Activated CD4-positive, alpha-beta T cell treated with anti-CD3 and anti-CD28 coated beads, Interleukin-2, amount 50 U/mL, for 1 hour (primary cell): ENCODE measurements around the gene ZNF318.

Experiments used
- DNase-seq: peaks from one replicate; pipeline ENCODE4 v3.0.0-alpha.2; 2020

The ZNF318 gene

DNA sequence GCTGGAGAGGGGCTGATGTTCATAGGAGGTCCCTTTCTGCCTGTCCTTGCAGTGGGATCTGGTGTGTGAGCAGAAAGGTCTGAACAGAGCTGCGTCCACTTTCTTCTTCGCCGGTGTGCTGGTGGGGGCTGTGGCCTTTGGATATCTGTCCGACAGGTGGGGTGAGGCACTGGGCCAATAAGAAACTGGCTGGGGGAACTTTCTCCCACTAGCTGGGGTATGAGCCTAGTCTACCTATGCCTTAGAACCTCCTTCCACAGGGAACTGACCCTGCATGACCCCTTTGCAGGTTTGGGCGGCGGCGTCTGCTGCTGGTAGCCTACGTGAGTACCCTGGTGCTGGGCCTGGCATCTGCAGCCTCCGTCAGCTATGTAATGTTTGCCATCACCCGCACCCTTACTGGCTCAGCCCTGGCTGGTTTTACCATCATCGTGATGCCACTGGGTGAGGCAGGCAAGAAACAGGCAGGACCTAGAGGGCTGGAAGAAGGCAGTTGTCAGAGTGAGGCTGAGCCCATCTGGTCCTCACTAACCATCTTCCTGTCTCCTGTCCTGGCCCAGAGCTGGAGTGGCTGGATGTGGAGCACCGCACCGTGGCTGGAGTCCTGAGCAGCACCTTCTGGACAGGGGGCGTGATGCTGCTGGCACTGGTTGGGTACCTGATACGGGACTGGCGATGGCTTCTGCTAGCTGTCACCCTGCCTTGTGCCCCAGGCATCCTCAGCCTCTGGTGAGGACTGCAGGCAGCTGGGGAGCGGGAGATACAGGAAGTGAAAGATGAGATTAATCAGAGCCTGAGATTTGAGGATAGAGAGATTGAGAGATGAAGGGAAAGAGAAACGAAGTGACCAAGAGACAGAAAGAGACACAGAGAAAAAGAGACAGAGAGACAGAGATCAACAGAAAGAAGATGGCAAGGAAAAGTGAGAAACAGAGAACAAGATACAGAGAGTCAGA lies 69.8 kb downstream of the ZNF318 start:
- no peak for DNase-seq

DNA sequence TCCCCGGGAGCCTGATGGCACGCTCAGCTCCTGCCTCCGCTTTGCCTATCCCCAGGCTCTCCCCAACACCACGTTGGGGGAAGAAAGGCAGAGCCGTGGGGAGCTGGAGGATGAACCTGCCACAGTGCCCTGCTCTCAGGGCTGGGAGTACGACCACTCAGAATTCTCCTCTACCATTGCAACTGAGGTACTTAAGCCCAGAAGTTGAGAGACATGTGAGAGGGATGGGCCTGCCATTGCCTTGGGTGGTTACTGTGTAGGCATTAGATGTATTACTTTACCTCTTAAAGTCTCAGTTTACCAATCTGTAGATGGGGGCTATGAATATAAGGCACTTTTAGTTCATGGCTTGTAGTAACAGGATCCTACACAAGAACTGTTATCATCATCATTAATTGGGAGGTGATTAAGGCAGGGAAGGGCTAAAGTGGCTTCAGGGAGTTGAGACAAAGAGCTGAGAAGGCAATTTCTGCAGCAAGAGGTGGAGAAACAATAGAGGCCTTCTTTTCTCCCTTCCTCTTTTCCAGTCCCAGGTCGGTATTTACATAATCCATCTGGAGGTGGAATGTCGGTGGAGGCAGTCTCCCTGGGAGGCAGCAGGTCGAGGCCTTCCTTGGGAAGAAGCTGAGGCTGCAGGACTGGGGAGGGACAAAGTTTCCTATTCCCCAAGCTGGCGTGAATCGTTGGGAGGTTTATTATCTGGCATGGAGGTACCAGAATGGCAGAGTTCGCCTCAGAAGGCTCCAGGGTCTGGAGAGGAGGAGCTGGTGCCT lies 70.7 kb downstream of the ZNF318 start:
- no peak for DNase-seq

DNA sequence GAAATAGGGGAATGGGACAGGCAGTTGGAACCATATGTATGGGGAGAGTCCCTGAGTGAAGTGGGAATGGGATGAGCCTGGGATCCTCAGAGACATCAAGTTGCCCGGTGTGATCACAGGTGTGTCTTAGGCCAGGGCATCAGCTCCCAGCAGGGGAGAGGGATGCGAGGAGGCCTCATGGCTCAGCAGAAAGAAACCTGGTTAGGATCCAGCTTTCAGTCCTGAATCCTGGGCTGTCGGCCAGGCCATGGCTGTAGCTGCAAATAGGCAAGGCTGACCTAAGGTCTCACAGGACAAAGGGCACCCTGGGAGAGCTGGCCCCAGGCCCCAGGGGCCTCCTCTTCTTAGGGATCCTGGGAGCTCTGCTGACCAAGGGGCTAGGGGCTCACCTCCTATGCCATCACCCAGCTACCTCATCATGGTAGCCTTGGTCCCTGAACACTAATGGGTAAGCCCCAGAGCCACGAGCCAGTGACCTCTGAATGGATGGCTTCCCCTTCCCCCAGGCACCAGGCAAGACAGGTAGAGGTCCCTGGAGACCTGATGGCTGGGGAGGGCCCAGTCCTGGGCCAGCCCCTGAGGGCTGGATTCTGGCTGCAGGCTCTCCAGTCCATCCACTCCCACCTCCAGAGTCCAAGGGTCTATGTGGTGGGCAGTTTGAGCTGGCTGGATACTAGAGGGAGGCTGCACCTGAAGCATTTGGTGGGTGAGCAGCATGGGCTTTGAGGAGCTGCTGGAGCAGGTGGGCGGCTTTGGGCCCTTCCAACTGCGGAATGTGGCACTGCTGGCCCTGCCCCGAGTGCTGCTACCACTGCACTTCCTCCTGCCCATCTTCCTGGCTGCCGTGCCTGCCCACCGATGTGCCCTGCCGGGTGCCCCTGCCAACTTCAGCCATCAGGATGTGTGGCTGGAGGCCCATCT lies 71.5 kb downstream of the ZNF318 start, which contains the start of gene SLC22A7:
TSS of gene SLC22A7 (plus strand) at position 617 of the 921 bp plus-strand sequence. CDS start at position 716, 99 bp downstream.
- DNase-seq, result no peak

DNA sequence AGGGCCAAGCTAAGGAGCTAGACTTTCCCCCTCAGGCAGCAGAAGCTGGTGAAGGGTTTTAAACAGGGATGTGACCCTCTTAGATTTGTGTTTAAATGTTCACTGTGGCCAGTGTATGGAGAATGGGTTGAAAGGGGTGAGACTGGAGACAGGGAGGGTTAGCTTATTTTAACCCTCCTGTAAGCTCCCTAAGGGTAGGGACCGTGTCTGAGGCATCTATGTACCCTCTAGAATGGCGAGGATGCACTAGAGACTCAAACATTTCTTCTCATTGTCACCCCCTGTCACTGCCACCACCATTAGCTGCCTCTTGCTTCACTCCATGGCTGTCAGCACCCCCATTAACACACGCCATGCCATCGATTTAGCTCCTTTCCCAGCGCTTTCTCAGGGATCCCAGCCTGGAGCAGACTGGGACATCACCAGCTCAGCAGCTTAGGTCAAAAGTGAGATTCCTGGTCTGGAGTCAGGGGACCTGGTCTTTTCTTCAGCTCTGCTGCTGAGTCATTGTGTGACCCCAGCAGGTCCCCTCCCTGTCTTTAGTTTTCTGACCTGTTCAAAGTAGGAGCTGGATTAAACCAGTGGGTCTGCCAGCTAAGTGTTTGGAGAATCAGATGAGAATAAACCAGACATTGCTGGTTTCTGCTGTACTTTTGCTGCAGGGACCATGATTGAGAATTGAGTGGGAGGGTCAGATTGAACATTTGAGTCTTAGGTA lies 72.5 kb downstream of the ZNF318 start:
- no peak for DNase-seq

DNA sequence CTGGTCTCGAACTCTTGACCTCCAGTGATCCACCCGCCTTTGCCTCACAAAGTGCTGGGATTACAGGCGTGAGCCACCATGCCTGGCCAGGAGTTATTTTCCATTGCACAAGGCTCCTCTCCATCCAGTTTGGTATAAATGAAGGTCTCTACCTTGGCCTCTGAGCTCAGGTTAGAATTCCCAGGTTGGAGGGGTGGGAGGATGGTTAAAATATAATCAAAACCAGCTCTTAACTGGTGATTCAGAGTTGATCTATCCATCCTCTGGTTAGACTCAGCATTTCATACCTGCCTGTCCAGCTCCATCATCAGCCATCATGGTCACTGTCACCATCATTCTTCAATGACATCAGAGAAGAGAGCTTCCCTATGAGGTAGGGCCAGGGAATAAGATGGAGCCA lies 74.0 kb downstream of the ZNF318 start:
- no peak for DNase-seq

DNA sequence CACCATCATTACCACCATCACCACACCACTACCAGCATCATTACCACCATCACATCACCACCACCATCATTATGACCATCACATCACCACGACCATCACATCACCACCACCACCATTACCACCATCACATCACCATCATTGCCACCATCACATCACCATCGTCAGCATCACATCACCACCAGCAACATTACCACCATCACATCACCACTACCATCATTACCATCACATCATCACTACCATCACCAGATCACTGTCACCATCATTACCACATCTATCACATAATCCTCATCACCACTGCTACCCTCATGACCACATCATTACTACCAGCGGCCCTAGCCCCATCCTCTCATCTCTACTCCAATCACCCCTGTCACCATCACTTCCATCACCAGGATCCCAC lies 74.9 kb downstream of the ZNF318 start:
- DNase-seq, result no peak

DNA sequence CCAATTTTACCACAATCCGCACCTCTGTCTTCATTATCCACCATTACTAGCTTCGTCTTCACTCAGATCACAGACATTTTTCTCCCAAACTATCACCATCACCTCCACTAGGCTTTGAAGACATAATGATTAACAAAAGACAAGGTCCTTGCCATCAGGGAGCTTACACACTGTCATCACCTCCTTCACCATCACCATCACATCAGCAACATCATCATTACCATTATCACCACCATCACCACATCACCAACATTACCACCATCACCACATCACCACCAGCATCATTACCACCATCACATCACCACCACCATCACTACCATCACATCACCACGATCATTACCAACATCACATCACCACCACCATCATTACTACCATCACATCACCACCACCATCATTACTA lies 75.7 kb downstream of the ZNF318 start:
- DNase-seq, result no peak

DNA sequence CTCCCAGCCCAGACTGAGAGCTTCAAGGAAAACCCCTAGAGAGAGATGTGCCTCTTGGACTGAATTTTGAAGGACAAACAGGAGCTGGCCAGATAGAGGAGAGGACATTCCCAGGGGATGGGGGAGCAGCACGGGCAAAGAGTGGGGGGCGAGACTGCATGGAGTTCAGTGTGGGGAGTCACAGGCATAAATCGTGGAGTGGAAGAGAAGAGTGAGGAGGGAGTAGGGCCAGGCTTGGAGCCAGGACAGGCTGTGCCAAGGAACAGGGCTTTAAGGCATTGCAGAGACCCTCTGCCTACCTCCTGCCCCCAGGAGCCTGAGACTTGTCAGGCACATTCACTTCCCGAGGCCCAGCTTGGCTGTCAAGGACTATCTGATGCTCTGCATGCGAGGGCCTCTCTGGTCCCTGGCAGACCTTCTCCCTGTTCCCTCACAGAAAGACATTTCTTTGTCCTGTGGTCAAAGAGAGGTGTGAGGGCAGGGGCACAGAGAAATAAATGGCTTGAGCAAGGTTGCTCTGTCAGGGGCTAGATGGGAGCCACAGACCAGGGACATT lies 76.6 kb downstream of the ZNF318 start:
- no peak for DNase-seq

DNA sequence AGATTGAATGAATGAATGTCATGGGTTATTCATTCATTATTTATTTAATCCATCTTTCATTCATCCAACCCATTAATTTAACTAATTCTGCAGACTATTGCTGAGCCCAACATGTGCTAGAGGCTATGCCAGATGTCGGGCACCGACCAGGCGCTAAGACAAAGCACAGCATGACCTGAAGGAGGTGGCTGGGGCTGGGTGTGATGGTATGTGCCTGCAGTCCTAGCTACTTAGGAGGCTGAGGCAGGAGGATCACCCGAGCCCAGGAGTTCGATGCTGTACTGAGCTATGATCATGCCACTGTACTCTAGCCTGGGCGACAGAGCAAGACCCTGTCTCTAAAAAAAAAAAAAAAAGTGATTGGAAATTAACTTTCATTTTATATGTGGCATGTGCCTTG lies 77.1 kb downstream of the ZNF318 start:
- DNase-seq, result no peak

DNA sequence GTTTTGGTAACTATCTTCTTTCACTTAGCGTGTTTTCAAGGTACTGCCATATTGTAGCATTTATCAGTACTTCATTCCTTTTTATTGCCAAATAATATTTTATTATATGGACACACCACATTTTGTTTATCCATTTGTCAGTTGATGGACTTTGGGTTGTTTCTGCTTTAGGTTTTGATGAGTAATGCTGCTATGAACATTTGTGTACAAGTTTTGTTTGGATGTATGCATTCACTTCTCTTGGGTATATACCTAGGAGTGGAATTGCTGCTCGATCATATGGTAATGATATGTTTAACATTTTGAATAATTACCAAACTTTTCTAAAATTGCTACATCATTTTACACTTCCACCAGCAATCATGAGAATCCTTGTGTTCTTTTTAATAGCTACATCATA lies 77.7 kb downstream of the ZNF318 start:
- DNase-seq, result no peak

DNA sequence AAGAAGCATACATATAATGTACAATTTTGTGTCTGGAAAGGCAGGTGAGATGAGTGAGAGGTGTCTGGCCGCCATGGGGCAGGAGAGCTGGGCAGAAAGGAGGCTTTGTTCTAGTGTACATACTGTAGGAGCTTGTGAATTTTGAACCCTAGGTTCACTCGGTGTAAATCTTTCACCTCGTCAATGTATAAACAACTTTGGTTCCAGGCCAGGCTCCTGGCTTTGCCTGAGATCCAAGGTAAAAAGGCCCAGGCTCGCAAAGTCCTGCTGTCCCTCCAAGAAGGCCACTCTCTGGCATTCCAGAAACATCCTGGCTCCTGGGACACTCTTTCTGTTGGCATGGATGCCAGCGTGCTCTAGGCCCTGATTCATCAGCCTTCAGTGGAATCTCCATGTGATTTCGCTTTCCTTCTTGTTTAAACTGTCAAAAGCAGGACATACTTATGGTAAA lies 78.5 kb downstream of the ZNF318 start:
- DNase-seq, result no peak

DNA sequence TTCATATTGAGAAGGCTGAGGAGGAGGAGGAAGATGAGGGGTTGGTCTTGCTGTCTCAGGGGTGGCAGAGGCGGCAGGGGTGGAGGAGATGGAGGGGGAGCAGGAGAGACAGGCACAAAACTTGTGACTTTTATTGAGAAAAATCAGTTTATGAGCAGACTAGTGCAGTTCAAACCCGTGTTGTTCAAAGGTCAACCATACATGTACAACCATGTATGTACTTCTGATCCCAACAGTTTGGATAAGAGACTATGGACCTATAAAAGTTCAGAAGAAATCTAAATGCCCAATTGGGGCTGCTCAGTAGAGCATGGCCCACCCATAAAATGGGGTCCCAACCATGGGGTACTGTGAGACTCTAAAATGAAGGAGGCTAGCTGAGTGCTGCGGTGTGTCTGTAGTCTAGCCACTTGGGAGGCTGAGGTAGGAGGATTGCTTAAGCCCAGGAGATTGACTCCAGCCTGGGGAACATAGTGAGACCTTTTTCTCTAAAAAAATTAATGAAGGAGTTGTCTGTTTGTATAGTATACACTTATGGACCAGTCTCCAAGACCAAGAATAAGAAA lies 79.0 kb downstream of the ZNF318 start:
- no peak for DNase-seq

DNA sequence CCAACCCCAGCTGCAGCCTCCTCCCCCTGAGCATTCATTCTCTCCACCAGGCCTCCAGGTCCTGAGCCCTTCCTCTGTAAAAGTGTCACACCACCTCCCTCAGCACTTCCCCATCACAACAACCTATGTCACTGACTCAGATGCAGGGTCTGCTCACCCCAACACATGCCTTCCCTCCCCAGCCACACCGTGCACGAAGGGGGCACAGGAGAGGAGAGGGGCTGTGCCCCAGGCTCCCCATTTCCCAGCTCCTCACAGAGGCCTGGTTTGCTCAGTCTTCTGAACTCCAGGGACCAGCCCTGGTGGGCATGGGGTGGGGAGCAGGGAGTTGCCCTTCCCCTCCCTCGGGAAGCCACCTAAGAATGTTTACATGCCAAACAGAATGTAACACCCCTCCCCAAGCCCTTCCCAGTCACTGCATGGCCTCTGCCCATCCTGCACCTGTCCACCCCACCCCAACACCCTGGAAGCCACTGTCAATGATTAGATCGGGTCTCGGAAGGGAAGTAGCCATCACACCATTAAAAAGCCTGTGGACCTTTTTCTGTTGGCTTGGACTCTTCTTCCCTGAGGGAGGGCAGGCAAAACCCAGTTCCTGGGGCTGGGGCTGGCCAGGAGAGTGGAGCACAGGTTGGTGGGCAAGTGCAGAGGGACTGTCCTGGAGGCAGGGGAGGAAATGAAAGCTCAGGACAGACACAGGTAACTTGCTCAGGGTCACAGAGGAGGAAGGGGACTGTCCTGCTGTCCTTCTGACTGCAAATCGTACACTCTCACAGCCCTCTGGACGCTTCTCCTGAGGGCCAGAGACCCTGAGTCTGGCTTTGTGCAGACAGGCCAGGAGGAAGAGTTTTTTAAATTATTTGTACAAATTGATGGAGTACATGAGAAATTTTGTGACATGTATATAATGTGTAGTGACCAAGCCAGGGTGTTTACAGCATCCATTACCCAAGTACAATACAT lies 81.4 kb downstream of the ZNF318 start:
- DNase-seq, result no peak

DNA sequence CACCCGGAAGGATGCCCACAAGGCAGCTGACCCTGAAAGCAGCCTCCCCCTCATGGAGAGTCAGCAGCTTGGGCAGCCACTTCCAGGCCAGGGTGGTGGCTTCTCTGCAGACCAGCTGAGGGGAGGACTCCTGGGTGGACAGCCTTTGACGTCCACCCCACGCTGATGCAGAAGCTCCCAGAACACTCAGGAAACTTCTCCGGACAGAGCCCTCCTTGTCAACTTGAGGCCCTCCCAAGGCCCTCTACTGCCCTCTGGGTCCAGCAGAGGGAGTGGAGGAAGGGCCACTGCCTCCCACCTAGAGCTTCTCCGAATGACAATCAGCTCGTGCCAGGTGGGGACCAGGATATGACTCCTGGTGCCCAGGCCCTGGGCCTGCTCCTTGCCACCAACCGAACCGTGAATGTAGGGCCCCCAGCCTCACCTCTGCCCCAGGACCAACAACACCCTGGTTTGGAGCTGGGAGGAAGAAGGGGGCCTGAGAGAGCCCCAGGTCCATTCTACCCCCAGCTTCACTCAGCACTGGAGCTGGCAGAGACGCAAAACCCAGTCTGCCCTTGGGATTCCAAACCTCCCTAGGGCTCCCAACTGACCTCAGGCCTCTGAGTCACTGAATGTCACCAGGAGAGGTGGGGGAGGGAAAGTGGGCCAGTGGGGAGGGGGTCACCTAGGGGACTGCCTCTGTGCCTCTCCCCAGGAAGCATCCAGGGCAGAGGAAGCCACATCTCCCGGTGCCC lies 82.3 kb downstream of the ZNF318 start:
- no peak for DNase-seq

DNA sequence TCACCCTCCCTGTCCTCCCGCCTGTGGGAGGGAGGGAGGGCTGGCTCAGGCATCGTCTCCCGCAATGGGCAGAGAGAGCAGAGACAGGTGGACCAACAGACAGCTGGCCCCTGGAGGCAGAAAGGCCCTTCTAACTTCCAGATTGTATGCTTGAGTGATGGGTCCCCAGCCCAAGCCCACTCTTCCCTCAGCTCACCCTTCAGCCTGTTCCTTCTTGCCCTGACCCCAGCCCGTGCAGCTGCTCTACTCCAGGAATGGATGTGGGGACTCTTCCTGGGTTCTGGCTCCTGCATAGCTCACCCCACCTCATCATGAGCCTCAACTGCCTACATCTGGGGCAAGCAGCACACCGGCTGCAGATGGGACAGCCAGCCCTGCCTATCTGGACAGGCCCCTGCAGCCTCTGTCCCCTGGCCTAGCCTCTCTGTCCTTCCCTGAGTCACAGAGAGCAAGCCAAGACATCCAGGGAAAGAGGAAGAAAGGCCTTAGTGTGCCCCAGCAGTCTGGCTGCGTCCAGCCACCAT lies 82.9 kb downstream of the ZNF318 start:
- DNase-seq, result no peak
